ENCODE measurements around the gene FMO1.
"Not testable (repeated sequence)": the region's sequence is repeated elsewhere in the genome, so short reads cannot be mapped to it uniquely, and the experiment has no call there.

The FMO1 gene

GRCh38 chr1:171236231-171236630, 12.1 kb upstream of the FMO1 start:
- FAIRE-seq = not testable (repeated sequence)

DNA sequence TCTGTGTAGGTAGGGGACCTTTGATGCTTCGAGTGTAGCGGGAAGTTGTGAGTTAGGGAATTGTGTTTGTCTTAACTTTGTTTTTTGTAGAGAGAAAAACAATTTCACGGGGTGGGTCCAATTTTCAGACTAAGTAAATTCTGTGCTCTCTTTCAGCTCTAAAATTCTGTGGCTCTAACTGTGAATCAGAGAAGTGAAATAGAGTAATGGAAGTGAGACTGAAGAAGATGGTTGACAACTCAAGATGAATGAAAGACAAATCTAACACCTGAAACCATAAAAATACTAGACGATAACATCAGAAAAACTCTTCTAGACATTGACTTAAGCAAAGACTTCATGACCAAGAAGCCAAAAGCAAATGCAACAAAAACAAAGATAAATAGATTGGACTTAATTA, 4.4 kb upstream of the FMO1 start:
- FAIRE-seq = no peak

- no peak for FAIRE-seq
These were observed 2.7 kb upstream of the FMO1 start for GRCh38 chr1:171245458-171246064.

DNA sequence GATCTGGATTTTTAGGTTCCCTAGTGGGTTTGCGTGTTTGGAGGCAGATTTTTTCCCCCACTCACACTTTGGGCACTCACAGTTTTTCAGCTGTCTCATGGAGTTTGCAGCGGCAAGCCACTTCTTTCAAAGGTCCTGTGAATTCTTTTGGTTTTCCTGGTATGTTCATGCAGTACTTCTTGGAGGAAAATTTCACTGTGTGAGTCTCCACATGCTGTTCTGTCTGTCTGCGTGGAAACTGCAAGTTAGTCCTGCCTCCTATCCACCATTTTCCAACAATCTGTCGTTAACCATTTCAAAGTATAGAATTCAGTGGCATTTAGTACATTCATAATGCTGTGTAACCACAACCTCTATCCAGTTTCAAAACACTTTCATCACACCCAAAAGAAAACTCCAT, 793 bp upstream of the FMO1 start:
- no peak for FAIRE-seq

GRCh38 chr1:171248841-171249240, 547 bp downstream of the FMO1 start:
- FAIRE-seq = no peak

DNA sequence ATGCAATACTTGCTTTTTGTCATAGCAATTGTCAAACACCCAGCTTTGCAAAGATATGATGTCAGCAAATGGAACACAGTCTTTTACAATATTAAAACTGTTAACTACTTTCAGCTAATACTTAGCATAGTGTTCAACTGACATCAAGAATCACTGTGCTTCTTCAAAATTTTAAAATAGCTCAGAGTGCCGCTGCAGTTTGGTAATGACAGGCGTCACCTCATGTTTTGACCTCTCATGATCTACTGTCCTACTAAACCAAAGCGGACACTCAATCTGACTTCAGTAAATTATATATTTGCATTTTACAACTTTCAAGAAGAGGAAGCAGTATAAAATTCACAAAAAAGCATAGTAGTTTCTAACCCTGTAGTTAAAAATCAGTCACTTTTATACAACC, 2.0 kb downstream of the FMO1 start:
- no peak for FAIRE-seq

GRCh38 chr1:171251042-171251951, 3.0 kb downstream of the FMO1 start:
- FAIRE-seq = no peak

DNA sequence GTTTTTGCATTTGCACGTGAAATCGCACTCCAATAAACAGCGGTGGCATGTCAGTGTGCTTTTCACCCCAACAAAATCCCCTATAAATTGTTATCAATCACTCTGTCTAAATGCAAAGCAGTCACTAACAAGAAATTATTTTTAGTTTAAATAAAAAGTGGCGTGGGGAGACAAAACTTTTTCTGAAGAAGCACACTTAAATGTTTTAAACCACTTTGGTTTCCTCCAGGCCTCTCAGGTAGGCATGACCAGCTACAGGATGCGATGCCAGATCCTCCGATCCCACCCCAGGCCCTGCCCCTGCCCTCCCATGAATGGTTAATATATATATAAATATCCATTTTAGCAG, 3.6 kb downstream of the FMO1 start:
- FAIRE-seq = no peak

DNA sequence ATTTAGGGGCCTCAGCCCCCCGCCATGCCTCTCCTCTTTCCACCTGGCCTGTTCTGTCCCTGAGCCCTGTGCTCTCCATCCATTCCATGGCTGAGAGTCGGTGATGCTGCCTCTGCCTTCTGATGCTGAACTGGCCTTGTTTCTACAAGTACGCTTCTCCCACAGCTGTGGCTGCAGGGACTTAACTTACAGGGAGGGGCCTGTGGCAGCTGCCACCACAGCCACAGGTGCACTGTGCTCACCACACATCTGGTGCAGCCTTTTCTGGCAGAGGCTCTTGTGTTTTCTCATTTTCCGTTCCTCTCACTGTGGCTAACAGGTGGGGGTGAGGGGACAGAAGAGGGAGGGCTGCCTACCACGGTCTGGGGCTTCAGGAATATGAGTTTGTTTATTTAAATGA, 4.2 kb downstream of the FMO1 start:
- FAIRE-seq = no peak

- FAIRE-seq = no peak
These were observed 6.6 kb downstream of the FMO1 start for GRCh38 chr1:171254859-171255258.

DNA sequence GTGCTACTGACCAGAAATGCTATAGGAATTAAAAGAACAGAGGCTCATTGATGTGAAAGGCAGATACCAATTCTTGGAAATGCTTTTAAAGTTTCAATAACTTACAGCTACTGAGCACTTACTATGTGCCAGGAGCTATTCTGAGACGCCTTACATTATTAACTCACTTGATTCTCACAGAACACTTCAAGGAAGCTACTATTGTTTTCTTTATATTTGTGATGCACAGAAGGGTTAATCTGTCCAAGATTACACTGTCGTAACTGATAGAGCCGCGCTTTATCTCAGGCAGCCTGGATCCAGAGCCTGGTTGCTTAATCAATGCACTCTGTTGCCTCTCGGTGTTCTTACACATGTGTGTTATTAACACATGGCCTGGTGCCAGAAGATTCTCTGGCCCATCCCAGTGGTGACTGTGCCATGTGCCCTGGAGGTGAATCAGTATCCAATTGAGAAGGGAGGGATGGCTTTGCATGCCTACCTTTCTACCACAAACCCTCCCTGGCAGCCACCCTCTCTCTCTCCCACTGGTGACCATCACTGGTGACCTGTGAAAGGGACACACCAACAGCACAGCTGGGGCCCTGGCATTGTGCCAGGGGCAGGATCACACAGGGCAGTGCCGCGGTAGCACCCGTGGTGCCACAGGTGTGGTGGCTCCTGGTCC, 8.8 kb downstream of the FMO1 start:
- no peak for FAIRE-seq

- no peak for FAIRE-seq
These were observed 9.3 kb downstream of the FMO1 start for GRCh38 chr1:171257607-171258076.

DNA sequence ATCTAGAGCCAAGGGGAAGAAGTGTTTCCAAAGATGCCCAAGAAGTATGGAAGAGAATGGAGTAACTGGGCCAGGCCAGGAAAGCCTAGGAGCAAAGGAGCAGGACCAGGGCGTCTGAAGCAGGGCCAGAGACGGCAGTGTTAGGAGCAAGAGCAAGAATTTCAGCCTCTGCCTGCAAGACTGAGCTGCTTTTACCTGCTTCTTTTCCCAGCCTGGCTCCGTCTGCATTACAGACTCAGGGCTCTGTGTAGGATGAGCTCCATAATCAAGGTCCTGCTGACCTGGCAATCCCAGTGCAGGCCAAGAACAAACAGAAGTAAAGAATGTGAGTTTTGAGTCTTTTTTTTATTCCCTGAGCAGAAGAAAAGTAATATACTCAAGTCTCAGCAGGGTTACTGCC, 10.1 kb downstream of the FMO1 start:
- no peak for FAIRE-seq

GRCh38 chr1:171258943-171259342, 10.6 kb downstream of the FMO1 start:
- no peak for FAIRE-seq

- no peak for FAIRE-seq
These were observed 13.0 kb downstream of the FMO1 start for GRCh38 chr1:171261336-171261735.

GRCh38 chr1:171263901-171264300, 15.6 kb downstream of the FMO1 start:
- FAIRE-seq = no peak

- FAIRE-seq = no peak
These were observed 17.4 kb downstream of the FMO1 start for GRCh38 chr1:171265686-171266085.

GRCh38 chr1:171266930-171267329, 18.6 kb downstream of the FMO1 start:
- no peak for FAIRE-seq

GRCh38 chr1:171267391-171267790, 19.1 kb downstream of the FMO1 start:
- no peak for FAIRE-seq

GRCh38 chr1:171270806-171271205, 22.5 kb downstream of the FMO1 start:
- no peak for FAIRE-seq

- no peak for FAIRE-seq
These were observed 29.2 kb downstream of the FMO1 start for GRCh38 chr1:171277534-171277933.

- FAIRE-seq = no peak
These were observed 30.9 kb downstream of the FMO1 start for GRCh38 chr1:171279234-171279633.

- no peak for FAIRE-seq
These were observed 31.4 kb downstream of the FMO1 start for GRCh38 chr1:171279678-171280077.

DNA sequence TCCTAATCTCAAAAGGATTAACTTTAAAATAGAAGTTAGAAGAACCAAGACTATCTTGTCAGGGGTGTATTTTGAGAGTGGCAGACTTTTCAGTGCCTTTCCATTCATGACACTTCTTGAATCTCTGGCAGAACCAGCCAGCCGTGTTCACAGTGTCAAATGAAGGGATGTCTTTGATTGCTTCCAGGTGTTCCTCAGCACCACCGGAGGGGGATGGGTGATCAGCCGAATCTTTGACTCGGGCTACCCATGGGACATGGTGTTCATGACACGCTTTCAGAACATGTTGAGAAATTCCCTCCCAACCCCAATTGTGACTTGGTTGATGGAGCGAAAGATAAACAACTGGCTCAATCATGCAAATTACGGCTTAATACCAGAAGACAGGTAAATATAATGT, 32.3 kb downstream of the FMO1 start:
- no peak for FAIRE-seq

Data from G401.6 (cell line).